CD4-positive, alpha-beta memory T cell (primary cell): Measurements from ENCODE around the gene OR2S2. TPM values are rescaled to one million over a fixed set of nuclear protein-coding genes. Genes with fewer than 3 reads are reported as not detected.

Experiments used
- CTCF ChIA-PET: fragments of 350-600 bp; sonication (Branson Sonifier 250); formaldehyde crosslinking; loops from one replicate; lab custom pipeline; 2021; ENCODE audit warnings: inconsistent platforms; ENCODE audit not compliant: partially characterized antibody; lab: Charles Lee
- POLR2A ChIA-PET: fragments of 350-600 bp; sonication (Branson Sonifier 250); formaldehyde crosslinking; loops from one replicate; lab custom pipeline; 2021; ENCODE audit not compliant: partially characterized antibody; lab: Charles Lee
- DNase-seq, 5 donors: peaks; one replicate each; pipeline versions ENCODE4 v3.0.0 to v3.0.0-alpha.2; 2020 to 2022; ENCODE audit warnings: mixed read lengths in 1 of 5
- H3K27ac ChIP-seq: one replicate; pipeline ENCODE4 v1.7.0; 2013; ENCODE audit warnings: low read depth, low read length
- H3K27me3 ChIP-seq: 2 replicates; pipeline ENCODE4 v1.7.0; 2013; ENCODE audit warnings: mild to moderate bottlenecking, low read length, moderate library complexity; ENCODE audit not compliant: insufficient read depth
- H3K36me3 ChIP-seq: 2 replicates; pipeline ENCODE4 v1.7.0; 2013; ENCODE audit warnings: mild to moderate bottlenecking, low read length, moderate library complexity; ENCODE audit not compliant: insufficient read depth
- H3K4me1 ChIP-seq: 2 replicates; pipeline ENCODE4 v1.7.0; 2013; ENCODE audit warnings: mild to moderate bottlenecking, low read length, moderate library complexity; ENCODE audit not compliant: insufficient read depth
- H3K4me3 ChIP-seq, 2 donors: one replicate each; pipeline ENCODE4 v1.7.0; 2013; ENCODE audit warnings: low read length in 2 of 2, mild to moderate bottlenecking in 1 of 2
- H3K9me3 ChIP-seq, 2 donors: one replicate each; pipeline ENCODE4 v1.7.0; 2013; ENCODE audit warnings: low read length in 2 of 2, control low read depth in 1 of 2; ENCODE audit not compliant: control insufficient read depth in 1 of 2
- H3K27ac Mint-ChIP-seq, 7 donors: one replicate each; pipeline ENCODE4 v1.8.0; 2020 to 2021; ENCODE audit warnings: mixed read lengths in 7 of 7, mild to moderate bottlenecking in 6 of 7, inconsistent platforms in 3 of 7, moderate library complexity in 3 of 7
- H3K27me3 Mint-ChIP-seq, 2 donors: one replicate each; pipeline ENCODE4 v1.8.0; 2020 to 2021; ENCODE audit warnings: mixed read lengths in 2 of 2
- H3K36me3 Mint-ChIP-seq, 2 donors: one replicate each; pipeline ENCODE4 v1.8.0; 2020 to 2021; ENCODE audit warnings: mixed read lengths in 2 of 2, inconsistent platforms in 1 of 2, mild to moderate bottlenecking in 1 of 2
- H3K4me1 Mint-ChIP-seq, 4 donors: one replicate each; pipeline ENCODE4 v1.8.0; 2020 to 2021; ENCODE audit warnings: mixed read lengths in 4 of 4, mild to moderate bottlenecking in 1 of 4
- H3K4me3 Mint-ChIP-seq, 8 donors: one replicate each; pipeline ENCODE4 v1.8.0; 2020 to 2021; ENCODE audit warnings: mixed read lengths in 8 of 8, mild to moderate bottlenecking in 7 of 8, moderate library complexity in 6 of 8, inconsistent platforms in 3 of 8
- H3K9me3 Mint-ChIP-seq, 8 donors: one replicate each; pipeline ENCODE4 v1.8.0; 2020 to 2021; ENCODE audit warnings: mixed read lengths in 8 of 8, mild to moderate bottlenecking in 5 of 8, inconsistent platforms in 3 of 8, moderate library complexity in 1 of 8
- intact Hi-C: fragments of 100-400 bp; cut with micrococcal nuclease; formaldehyde crosslinking; loops from one replicate; pipeline ENCODE4 v1.15.1; 2023
- polyA plus RNA-seq, 2 donors: library from polyadenylated mRNA; unstranded; fragments of 300-500 nt; fragmentation: Illumina TruSeq; gene quantifications; one replicate each; pipeline ENCODE4 v1.2.3, GENCODE V29; 2021
- total RNA-seq, 2 experiments: library from RNA; stranded (reverse); gene quantifications; one replicate each; pipeline ENCODE4 v1.2.3, GENCODE V29; 2021

The OR2S2 gene
- total and polyA plus RNA-seq, 4 experiments from 2014 or later, result not detected

GRCh38 chr9:35965011-35965410, 7.1 kb upstream of the OR2S2 start:
- Mint-ChIP-seq H3K27me3 (peaks cover 3 to 9% of the 10 kb centered on the region in 2 donors), H3K4me1 (no peaks in the 10 kb centered on the region), H3K36me3 (no peaks in the 10 kb centered on the region), H3K9me3 (no peaks in the 10 kb centered on the region), H3K4me3 (no peak overlapping the region), H3K27ac (no peak overlapping the region)
- H3K36me3 ChIP-seq, result no peaks in the 10 kb centered on the region
- POLR2A ChIA-PET, result no interaction called here
- H3K4me1 ChIP-seq, result no peaks in the 10 kb centered on the region
- H3K27ac ChIP-seq, result no peak overlapping the region
- CTCF ChIA-PET, result interaction anchor here (0.6 to 2.6 kb wide), 3 partner anchors 10 to 62 kb away, joined by 3 to 16 read pairs (median 3); no protein-coding TSS in a partner anchor
- intact Hi-C loops, result no loop called here
- H3K9me3 ChIP-seq, result no peaks in the 10 kb centered on the region
- peaks cover 3% of the 10 kb centered on the region for H3K27me3 ChIP-seq
- DNase-seq, result no peak
- H3K4me3 ChIP-seq, result no peak overlapping the region

GRCh38 chr9:35962126-35962906, 4.4 kb upstream of the OR2S2 start:
- no peak for DNase-seq
- H3K36me3 ChIP-seq, result no peaks in the 10 kb centered on the region
- POLR2A ChIA-PET, result no interaction called here
- intact Hi-C loops, result no loop called here
- Mint-ChIP-seq H3K4me1 (no peaks in the 10 kb centered on the region), H3K9me3 (peaks cover 0 to 5% (median 0%) of the 10 kb centered on the region in 8 donors), H3K4me3 (no peak overlapping the region), H3K27me3 (peaks cover 3 to 9% of the 10 kb centered on the region in 2 donors), H3K36me3 (no peaks in the 10 kb centered on the region), H3K27ac (no peak overlapping the region)
- H3K27ac ChIP-seq, result no peak overlapping the region
- H3K4me1 ChIP-seq, result no peaks in the 10 kb centered on the region
- CTCF ChIA-PET, result interaction anchor here (1.7 kb wide), 1 partner anchor 46 kb away, joined by 5 read pairs; no protein-coding TSS in a partner anchor
- no peak overlapping the region for H3K4me3 ChIP-seq
- peaks cover 3% of the 10 kb centered on the region for H3K27me3 ChIP-seq
- H3K9me3 ChIP-seq, result no peaks in the 10 kb centered on the region

GRCh38 chr9:35960039-35960655, 2.2 kb upstream of the OR2S2 start:
- H3K36me3 ChIP-seq, result no peaks in the 10 kb centered on the region
- H3K4me3 ChIP-seq, result no peak overlapping the region
- intact Hi-C loops, result no loop called here
- Mint-ChIP-seq H3K9me3 (peaks cover 0 to 5% (median 0%) of the 10 kb centered on the region in 8 donors), H3K27me3 (peaks cover 1 to 9% of the 10 kb centered on the region in 2 donors), H3K4me1 (peaks cover 0 to 1% (median 0%) of the 10 kb centered on the region in 4 donors), H3K4me3 (no peak overlapping the region), H3K27ac (no peak overlapping the region), H3K36me3 (no peaks in the 10 kb centered on the region)
- ChIA-PET POLR2A (no interaction called here), CTCF (interaction anchor here (1.1 to 7.8 kb wide), 3 partner anchors 8 to 64 kb away, joined by 3 to 89 read pairs (median 4); no protein-coding TSS in a partner anchor)
- H3K9me3 ChIP-seq, result no peaks in the 10 kb centered on the region
- no peak for DNase-seq
- H3K27me3 ChIP-seq, result peaks cover 3% of the 10 kb centered on the region
- no peaks in the 10 kb centered on the region for H3K4me1 ChIP-seq
- H3K27ac ChIP-seq, result no peak overlapping the region

- intact Hi-C loops, result loop anchor here (5.0 to 10.0 kb wide), 2 partner anchors 51 to 378 kb away; no protein-coding TSS in a partner anchor
- Mint-ChIP-seq H3K9me3 (peaks cover 0 to 5% (median 0%) of the 10 kb centered on the region in 8 donors), H3K36me3 (no peaks in the 10 kb centered on the region), H3K4me1 (peaks cover 5 to 7% (median 6%) of the 10 kb centered on the region in 4 donors), H3K4me3 (no peak overlapping the region), H3K27me3 (peaks cover 4 to 9% of the 10 kb centered on the region in 2 donors), H3K27ac (no peak overlapping the region)
- no peak for DNase-seq
- Histone ChIP-seq H3K27me3 (no peaks in the 10 kb centered on the region), H3K4me1 (peaks cover 6% of the 10 kb centered on the region), H3K9me3 (no peaks in the 10 kb centered on the region), H3K36me3 (no peaks in the 10 kb centered on the region), H3K27ac (no peak overlapping the region), H3K4me3 (no peak overlapping the region)
- POLR2A ChIA-PET, result no interaction called here
- CTCF ChIA-PET, result interaction anchor here (1.0 to 7.8 kb wide), 9 partner anchors 12 to 67 kb away, joined by 3 to 89 read pairs (median 8); no protein-coding TSS in a partner anchor
Observed at GRCh38 chr9:35956651-35957050, 1.3 kb downstream of the OR2S2 start.

GRCh38 chr9:35954942-35955546, 2.9 kb downstream of the OR2S2 start:
- Mint-ChIP-seq H3K4me3 (peak overlapping the region in 1 of 8 donors; percentile 44), H3K9me3 (peaks cover 0 to 5% (median 0%) of the 10 kb centered on the region in 8 donors)
- H3K36me3 ChIP-seq, result no peaks in the 10 kb centered on the region

GRCh38 chr9:35952526-35953191, 5.3 kb downstream of the OR2S2 start:
- H3K9me3 ChIP-seq, result no peaks in the 10 kb centered on the region
- Mint-ChIP-seq H3K36me3 (no peaks in the 10 kb centered on the region), H3K9me3 (peaks cover 0 to 3% (median 0%) of the 10 kb centered on the region in 8 donors), H3K4me1 (peaks cover 12 to 23% (median 19%) of the 10 kb centered on the region in 4 donors), H3K27me3 (peaks cover 4 to 9% of the 10 kb centered on the region in 2 donors), H3K4me3 (no peak overlapping the region), H3K27ac (no peak overlapping the region)
- no peak overlapping the region for H3K27ac ChIP-seq
- DNase-seq, result no peak
- no peaks in the 10 kb centered on the region for H3K27me3 ChIP-seq
- H3K4me3 ChIP-seq, result no peak overlapping the region
- no peaks in the 10 kb centered on the region for H3K36me3 ChIP-seq
- peaks cover 20% of the 10 kb centered on the region for H3K4me1 ChIP-seq
- ChIA-PET CTCF (interaction anchor here (0.5 to 2.5 kb wide), 11 partner anchors 8 to 213 kb away, joined by 3 to 12 read pairs (median 3); no protein-coding TSS in a partner anchor), POLR2A (no interaction called here)
- intact Hi-C loops, result loop anchor here (10.0 kb wide), 1 partner anchor 382 kb away; no protein-coding TSS in a partner anchor

More at GRCh38 chr9:35954942-35955546, 2.9 kb downstream of the OR2S2 start:
- H3K4me1 Mint-ChIP-seq, result peaks cover 5 to 7% (median 6%) of the 10 kb centered on the region in 4 donors
- ChIA-PET CTCF (interaction anchor here (0.7 to 7.8 kb wide), 23 partner anchors 10 to 297 kb away, joined by 3 to 89 read pairs (median 4); partner anchors contain the start of gene HRCT1), POLR2A (no interaction called here)
- peak; percentile 43 to 68 (median 65) for DNase-seq
- Histone ChIP-seq H3K9me3 (no peaks in the 10 kb centered on the region), H3K4me1 (peaks cover 6% of the 10 kb centered on the region), H3K4me3 (no peak overlapping the region), H3K27ac (no peak overlapping the region), H3K27me3 (no peaks in the 10 kb centered on the region)
- H3K27me3 Mint-ChIP-seq, result peaks cover 4 to 9% of the 10 kb centered on the region in 2 donors
- intact Hi-C loops, result loop anchor here (1.0 to 10.0 kb wide), 3 partner anchors 52 to 380 kb away; no protein-coding TSS in a partner anchor
- H3K27ac Mint-ChIP-seq, result no peak overlapping the region
- H3K36me3 Mint-ChIP-seq, result no peaks in the 10 kb centered on the region
